SU-DHL-6 (cell line): ENCODE data around the gene PARP1.

ENCODE experiments used
- H2AFZ ChIP-seq: fragments of 200-600 bp; sonication (generic); 2 replicates; pipeline ENCODE4 v1.6.1; 2014; ENCODE audit warnings: low read depth, mild to moderate bottlenecking, moderate library complexity, mixed read lengths, antibody characterized with exemption, low read length; ENCODE audit not compliant: severe bottlenecking
- H3F3A ChIP-seq: fragments of 200-600 bp; shearing (Covaris generic); 2 replicates; pipeline ENCODE4 v1.6.0; 2016; ENCODE audit warnings: antibody characterized with exemption, mild to moderate bottlenecking; ENCODE audit not compliant: insufficient read depth
- H3K27ac ChIP-seq: fragments of 200-600 bp; sonication (generic); 2 replicates; pipeline ENCODE4 v1.5.1; 2016; ENCODE audit warnings: low read depth, mild to moderate bottlenecking, low read length, moderate library complexity, mixed read lengths
- H3K27me3 ChIP-seq: fragments of 200-600 bp; sonication (generic), shearing (Covaris generic); 2 replicates; pipeline ENCODE4 v1.6.0; 2014; ENCODE audit warnings: mild to moderate bottlenecking, low read length
- H3K36me3 ChIP-seq: fragments of 200-600 bp; sonication (generic); 2 replicates; pipeline ENCODE4 v1.6.1; 2014; ENCODE audit warnings: mild to moderate bottlenecking, low read length, mixed read lengths
- H3K4me2 ChIP-seq: fragments of 300-600, 200-600 bp; shearing (Covaris generic), sonication (generic); 2 replicates; pipeline ENCODE4 v1.6.0; 2014; ENCODE audit warnings: low read length, low read depth, mild to moderate bottlenecking; ENCODE audit not compliant: poor library complexity, severe bottlenecking
- H3K4me3 ChIP-seq: fragments of 200-600 bp; sonication (generic); 2 replicates; pipeline ENCODE4 v1.5.1; 2014; ENCODE audit warnings: antibody characterized with exemption, low read length, mild to moderate bottlenecking, mixed read lengths; ENCODE audit not compliant: insufficient read depth, poor library complexity, severe bottlenecking
- H3K79me2 ChIP-seq: fragments of 200-600 bp; sonication (generic); 2 replicates; pipeline ENCODE4 v1.6.1; 2014; ENCODE audit warnings: mild to moderate bottlenecking, low read length, moderate library complexity; ENCODE audit not compliant: insufficient read depth
- H3K9ac ChIP-seq: fragments of 200-600 bp; sonication (generic); 2 replicates; pipeline ENCODE4 v1.7.0; 2014; ENCODE audit warnings: mild to moderate bottlenecking, low read length
- H3K9me2 ChIP-seq: fragments of 200-600 bp; sonication (generic); replicated peaks from 2 replicates; pipeline ENCODE4 v1.6.1; 2014; ENCODE audit warnings: low read length; ENCODE audit not compliant: insufficient read depth
- H3K9me3 ChIP-seq: fragments of 200-600 bp; sonication (generic); 2 replicates; pipeline ENCODE4 v1.6.1; 2014; ENCODE audit warnings: low read length, mixed read lengths; ENCODE audit not compliant: insufficient read depth
- H4K20me1 ChIP-seq: fragments of 200-600 bp; sonication (generic); 2 replicates; pipeline ENCODE4 v1.6.1; 2014; ENCODE audit warnings: low read depth, mild to moderate bottlenecking, antibody characterized with exemption, low read length, moderate library complexity, mixed read lengths
- EZH2phosphoT487 ChIP-seq: fragments of 200-600 bp; sonication (generic), shearing (Covaris generic); conservative IDR thresholded peaks from 2 replicates; pipeline ENCODE4 v1.6.1; 2018; ENCODE audit warnings: mild to moderate bottlenecking, antibody characterized with exemption, low read length, moderate library complexity, mixed read lengths
- TF ChIP-seq, protein P1 (sequence below): fragments of 200-600 bp; sonication (generic); IDR thresholded peaks from one replicate; pipeline ENCODE4 v1.5.1; 2017; ENCODE audit warnings: antibody characterized with exemption, mild to moderate bottlenecking, low read length, moderate library complexity; ENCODE audit not compliant: insufficient read depth, poor library complexity, severe bottlenecking

The PARP1 gene

DNA sequence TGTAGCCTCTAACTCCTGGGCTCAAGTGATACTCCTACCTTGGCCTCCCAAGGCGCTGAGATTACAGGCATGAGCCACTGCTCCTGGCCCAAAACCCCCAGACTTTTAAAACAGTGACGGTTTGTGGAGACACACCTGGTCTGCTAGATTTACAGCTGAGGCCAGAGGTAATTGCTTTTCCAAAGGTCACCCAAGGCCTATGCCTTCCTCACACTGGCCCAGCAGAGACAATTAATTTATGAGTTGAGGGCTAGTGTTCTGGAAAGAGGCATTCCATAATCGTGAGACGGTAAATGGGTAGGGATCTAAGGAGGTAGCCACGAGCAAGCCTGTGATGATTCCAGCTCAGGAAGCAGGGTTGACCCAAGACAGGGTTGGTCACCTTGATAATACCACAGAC lies 12.4 kb upstream of the PARP1 start:
- no peaks in the 10 kb centered on the region for H3K27me3 ChIP-seq
- no peaks in the 10 kb centered on the region for H3K9me2 ChIP-seq
- no peaks in the 10 kb centered on the region for H3K79me2 ChIP-seq
- H3K4me2 ChIP-seq: no peak overlapping the region
- no peak overlapping the region for H2AFZ ChIP-seq
- no peak overlapping the region for H3K4me3 ChIP-seq
- no peaks in the 10 kb centered on the region for H4K20me1 ChIP-seq
- no peaks in the 10 kb centered on the region for H3F3A ChIP-seq
- no peaks in the 10 kb centered on the region for H3K36me3 ChIP-seq
- no peak overlapping the region for H3K27ac ChIP-seq
- H3K9ac ChIP-seq: no peak overlapping the region
- TF ChIP-seq EZH2phosphoT487: no peak
- TF ChIP-seq, protein P1, sequence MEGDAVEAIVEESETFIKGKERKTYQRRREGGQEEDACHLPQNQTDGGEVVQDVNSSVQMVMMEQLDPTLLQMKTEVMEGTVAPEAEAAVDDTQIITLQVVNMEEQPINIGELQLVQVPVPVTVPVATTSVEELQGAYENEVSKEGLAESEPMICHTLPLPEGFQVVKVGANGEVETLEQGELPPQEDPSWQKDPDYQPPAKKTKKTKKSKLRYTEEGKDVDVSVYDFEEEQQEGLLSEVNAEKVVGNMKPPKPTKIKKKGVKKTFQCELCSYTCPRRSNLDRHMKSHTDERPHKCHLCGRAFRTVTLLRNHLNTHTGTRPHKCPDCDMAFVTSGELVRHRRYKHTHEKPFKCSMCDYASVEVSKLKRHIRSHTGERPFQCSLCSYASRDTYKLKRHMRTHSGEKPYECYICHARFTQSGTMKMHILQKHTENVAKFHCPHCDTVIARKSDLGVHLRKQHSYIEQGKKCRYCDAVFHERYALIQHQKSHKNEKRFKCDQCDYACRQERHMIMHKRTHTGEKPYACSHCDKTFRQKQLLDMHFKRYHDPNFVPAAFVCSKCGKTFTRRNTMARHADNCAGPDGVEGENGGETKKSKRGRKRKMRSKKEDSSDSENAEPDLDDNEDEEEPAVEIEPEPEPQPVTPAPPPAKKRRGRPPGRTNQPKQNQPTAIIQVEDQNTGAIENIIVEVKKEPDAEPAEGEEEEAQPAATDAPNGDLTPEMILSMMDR: no peak
- no peaks in the 10 kb centered on the region for H3K9me3 ChIP-seq

DNA sequence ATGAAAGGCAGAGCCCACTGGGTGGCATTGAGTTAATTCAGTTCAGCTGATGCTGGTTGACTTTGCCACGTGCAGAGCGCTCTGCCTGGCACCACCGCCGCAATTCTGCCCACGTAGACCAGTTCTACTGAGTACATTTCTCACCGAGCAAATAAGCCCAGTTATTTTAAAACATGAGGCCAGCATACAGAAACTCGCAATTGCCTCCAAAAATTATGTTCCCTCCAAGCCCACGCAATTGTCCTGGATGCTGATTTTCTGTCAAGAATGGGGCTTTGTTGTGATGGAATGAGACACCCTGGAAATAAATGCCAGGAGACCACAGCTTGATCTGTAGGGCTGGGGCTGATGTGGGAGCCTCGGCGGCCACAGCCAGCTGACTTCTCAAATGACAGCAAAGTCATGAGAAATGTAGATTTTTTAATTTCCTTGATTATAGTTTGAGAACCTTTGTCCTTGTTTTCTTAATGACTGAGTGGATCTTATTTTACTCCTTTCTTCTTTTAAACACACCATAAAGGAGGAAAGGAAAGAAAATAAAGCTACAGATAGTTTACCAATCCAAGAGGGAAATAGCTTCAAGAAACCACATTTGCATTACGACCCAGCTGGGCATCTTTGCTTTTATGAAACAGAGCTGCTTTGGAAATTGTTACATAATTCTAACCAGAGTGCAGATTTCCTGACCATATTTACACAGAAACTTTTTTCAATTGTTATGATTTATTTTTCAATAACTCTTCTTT lies 11.6 kb upstream of the PARP1 start:
- no peak overlapping the region for H3K4me2 ChIP-seq
- TF ChIP-seq, protein P1: no peak
- no peak for TF ChIP-seq EZH2phosphoT487
- no peak overlapping the region for H2AFZ ChIP-seq
- no peaks in the 10 kb centered on the region for H4K20me1 ChIP-seq
- no peaks in the 10 kb centered on the region for H3K27me3 ChIP-seq
- H3K9ac ChIP-seq: no peak overlapping the region
- no peaks in the 10 kb centered on the region for H3K9me3 ChIP-seq
- H3K36me3 ChIP-seq: no peaks in the 10 kb centered on the region
- H3K9me2 ChIP-seq: no peaks in the 10 kb centered on the region
- H3K27ac ChIP-seq: no peak overlapping the region
- H3F3A ChIP-seq: no peaks in the 10 kb centered on the region
- no peak overlapping the region for H3K4me3 ChIP-seq
- H3K79me2 ChIP-seq: no peaks in the 10 kb centered on the region

DNA sequence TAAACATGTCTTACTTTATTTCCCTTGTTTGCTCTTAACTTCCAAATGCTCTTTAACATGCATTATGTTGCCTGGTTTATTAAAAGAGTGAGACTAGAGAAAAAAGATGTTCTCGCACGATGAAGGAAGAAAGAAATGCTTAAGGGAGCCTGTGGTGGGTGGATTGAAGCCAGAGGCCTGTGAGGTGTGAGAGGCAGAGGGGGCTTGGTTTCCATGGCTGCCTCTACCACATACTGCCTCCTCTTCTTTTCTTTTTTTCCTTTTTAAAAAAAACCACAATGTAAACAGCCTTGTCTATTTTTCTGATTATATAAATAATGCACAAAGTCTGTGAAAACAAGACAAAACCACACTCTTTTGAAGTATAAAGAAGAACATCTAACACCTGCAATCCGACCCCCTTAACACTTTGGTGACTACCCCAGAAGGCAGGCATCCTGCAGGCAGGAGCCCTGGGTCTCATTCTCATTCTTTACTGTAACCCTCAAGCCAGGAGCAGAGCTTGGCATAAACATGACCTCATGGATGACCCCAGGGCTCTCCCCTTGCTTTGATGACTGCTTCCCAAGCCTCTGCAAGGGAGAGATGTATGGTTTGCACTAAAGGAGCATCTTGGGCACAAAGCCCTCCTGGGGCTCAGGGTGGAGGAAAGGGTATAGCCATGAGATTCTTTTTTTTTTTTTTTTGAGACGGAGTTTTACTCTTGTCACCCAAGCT lies 10.1 kb upstream of the PARP1 start:
- no peak for TF ChIP-seq EZH2phosphoT487
- TF ChIP-seq, protein P1: no peak
- Histone ChIP-seq H3K9me2 (no peaks in the 10 kb centered on the region), H3K9ac (no peak overlapping the region), H4K20me1 (no peaks in the 10 kb centered on the region), H3K27ac (no peak overlapping the region), H3F3A (no peaks in the 10 kb centered on the region), H3K4me3 (no peak overlapping the region), H3K9me3 (no peaks in the 10 kb centered on the region), H2AFZ (no peak overlapping the region), H3K79me2 (no peaks in the 10 kb centered on the region), H3K36me3 (no peaks in the 10 kb centered on the region), H3K4me2 (no peak overlapping the region), H3K27me3 (no peaks in the 10 kb centered on the region)
